SK-N-SH (cell line): ENCODE measurements around the gene CD99L2.
"Not testable (repeated sequence)": the region's sequence is repeated elsewhere in the genome, so short reads cannot be mapped to it uniquely, and the experiment has no call there.

Experiments used
- GATA2 ChIP-seq: sonication (generic); formaldehyde crosslinking; IDR thresholded peaks from 2 replicates; pipeline ENCODE4 v1.5.0; 2020; ENCODE audit warnings: mild to moderate bottlenecking, missing genetic modification reagents
- NFIC ChIP-seq: IDR thresholded peaks from 2 replicates; pipeline ENCODE4 v1.4.0; 2012; ENCODE audit warnings: borderline replicate concordance
- POLR2AphosphoS5 ChIP-seq: IDR thresholded peaks from 2 replicates; pipeline ENCODE4 v1.6.1; 2012; ENCODE audit warnings: low read depth, low read length
- RAD21 ChIP-seq: IDR thresholded peaks from 2 replicates; pipeline ENCODE4 v1.6.1; 2012; ENCODE audit warnings: mild to moderate bottlenecking, low read length
- RXRA ChIP-seq: IDR thresholded peaks from 2 replicates; pipeline ENCODE4 v1.4.0; 2012; ENCODE audit warnings: low read depth, mild to moderate bottlenecking, borderline replicate concordance
- YY1 ChIP-seq: IDR thresholded peaks from 2 replicates; pipeline ENCODE4 v1.4.0; 2012; ENCODE audit warnings: low read depth, mild to moderate bottlenecking
- TF ChIP-seq, protein P1 (sequence below): fragments of 200-600 bp; sonication (generic); IDR thresholded peaks from 2 replicates; pipeline ENCODE4 v1.6.1; 2017; ENCODE audit warnings: antibody characterized with exemption, mild to moderate bottlenecking, moderate library complexity
- TF ChIP-seq, protein P2 (sequence below): fragments of 150-350 bp; IDR thresholded peaks from 2 replicates; pipeline ENCODE4 v1.6.1; 2017; ENCODE audit warnings: antibody characterized with exemption, low read length, low read depth, borderline replicate concordance
- TF ChIP-seq, protein P3 (sequence below): fragments of 150-350 bp; IDR thresholded peaks from 2 replicates; pipeline ENCODE4 v1.6.1; 2016; ENCODE audit warnings: mild to moderate bottlenecking, low read depth, low read length

DNA sequence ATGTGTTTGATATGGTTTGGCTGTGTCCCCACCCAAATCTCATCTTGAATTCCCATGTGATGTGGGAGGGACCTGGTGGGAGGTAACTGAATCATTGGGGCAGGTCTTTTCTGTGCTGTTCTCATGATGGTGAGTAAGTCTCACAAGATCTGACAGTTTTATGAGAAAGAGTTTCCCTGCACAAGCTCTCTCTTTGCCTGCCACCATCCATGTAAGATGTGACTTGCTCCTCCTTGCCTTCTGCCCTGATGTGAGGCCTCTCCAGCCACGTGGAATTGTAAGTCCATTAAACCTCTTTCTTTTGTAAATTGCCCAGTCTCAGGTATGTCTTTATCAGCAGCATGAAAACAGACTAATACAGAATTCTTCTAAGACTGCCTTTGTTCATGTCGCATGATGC, 22.8 kb downstream of the CD99L2 start:
- TF ChIP-seq NFIC; GATA2 (CRISPR knock-in tag); POLR2AphosphoS5; RXRA; RAD21; YY1: not testable (repeated sequence)
- TF ChIP-seq, protein P1, sequence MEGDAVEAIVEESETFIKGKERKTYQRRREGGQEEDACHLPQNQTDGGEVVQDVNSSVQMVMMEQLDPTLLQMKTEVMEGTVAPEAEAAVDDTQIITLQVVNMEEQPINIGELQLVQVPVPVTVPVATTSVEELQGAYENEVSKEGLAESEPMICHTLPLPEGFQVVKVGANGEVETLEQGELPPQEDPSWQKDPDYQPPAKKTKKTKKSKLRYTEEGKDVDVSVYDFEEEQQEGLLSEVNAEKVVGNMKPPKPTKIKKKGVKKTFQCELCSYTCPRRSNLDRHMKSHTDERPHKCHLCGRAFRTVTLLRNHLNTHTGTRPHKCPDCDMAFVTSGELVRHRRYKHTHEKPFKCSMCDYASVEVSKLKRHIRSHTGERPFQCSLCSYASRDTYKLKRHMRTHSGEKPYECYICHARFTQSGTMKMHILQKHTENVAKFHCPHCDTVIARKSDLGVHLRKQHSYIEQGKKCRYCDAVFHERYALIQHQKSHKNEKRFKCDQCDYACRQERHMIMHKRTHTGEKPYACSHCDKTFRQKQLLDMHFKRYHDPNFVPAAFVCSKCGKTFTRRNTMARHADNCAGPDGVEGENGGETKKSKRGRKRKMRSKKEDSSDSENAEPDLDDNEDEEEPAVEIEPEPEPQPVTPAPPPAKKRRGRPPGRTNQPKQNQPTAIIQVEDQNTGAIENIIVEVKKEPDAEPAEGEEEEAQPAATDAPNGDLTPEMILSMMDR, result not testable (repeated sequence)
- TF ChIP-seq, protein P2, sequence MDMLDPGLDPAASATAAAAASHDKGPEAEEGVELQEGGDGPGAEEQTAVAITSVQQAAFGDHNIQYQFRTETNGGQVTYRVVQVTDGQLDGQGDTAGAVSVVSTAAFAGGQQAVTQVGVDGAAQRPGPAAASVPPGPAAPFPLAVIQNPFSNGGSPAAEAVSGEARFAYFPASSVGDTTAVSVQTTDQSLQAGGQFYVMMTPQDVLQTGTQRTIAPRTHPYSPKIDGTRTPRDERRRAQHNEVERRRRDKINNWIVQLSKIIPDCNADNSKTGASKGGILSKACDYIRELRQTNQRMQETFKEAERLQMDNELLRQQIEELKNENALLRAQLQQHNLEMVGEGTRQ, result not testable (repeated sequence)
- TF ChIP-seq, protein P3, sequence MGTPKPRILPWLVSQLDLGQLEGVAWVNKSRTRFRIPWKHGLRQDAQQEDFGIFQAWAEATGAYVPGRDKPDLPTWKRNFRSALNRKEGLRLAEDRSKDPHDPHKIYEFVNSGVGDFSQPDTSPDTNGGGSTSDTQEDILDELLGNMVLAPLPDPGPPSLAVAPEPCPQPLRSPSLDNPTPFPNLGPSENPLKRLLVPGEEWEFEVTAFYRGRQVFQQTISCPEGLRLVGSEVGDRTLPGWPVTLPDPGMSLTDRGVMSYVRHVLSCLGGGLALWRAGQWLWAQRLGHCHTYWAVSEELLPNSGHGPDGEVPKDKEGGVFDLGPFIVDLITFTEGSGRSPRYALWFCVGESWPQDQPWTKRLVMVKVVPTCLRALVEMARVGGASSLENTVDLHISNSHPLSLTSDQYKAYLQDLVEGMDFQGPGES, result not testable (repeated sequence)
